ENCODE data around the gene HEXIM1.
"Not testable (repeated sequence)": the region's sequence is repeated elsewhere in the genome, so short reads cannot be mapped to it uniquely, and the experiment has no call there.

HEXIM1 gene

GRCh38 chr17:45118691-45119090, 29.6 kb upstream of the HEXIM1 start:
- H3K4me3 ChIP-seq (replicated peaks; ENCODE audit: low read depth, low read length) = no peak overlapping the region
- TF ChIP-seq, protein P1, sequence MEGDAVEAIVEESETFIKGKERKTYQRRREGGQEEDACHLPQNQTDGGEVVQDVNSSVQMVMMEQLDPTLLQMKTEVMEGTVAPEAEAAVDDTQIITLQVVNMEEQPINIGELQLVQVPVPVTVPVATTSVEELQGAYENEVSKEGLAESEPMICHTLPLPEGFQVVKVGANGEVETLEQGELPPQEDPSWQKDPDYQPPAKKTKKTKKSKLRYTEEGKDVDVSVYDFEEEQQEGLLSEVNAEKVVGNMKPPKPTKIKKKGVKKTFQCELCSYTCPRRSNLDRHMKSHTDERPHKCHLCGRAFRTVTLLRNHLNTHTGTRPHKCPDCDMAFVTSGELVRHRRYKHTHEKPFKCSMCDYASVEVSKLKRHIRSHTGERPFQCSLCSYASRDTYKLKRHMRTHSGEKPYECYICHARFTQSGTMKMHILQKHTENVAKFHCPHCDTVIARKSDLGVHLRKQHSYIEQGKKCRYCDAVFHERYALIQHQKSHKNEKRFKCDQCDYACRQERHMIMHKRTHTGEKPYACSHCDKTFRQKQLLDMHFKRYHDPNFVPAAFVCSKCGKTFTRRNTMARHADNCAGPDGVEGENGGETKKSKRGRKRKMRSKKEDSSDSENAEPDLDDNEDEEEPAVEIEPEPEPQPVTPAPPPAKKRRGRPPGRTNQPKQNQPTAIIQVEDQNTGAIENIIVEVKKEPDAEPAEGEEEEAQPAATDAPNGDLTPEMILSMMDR (IDR thresholded peaks at IDR 0.05; ENCODE audit: low read depth, low read length, missing control alignments) = no peak
- DNase-seq (ENCODE audit: extremely low read depth, low read depth) = no peak

- H3K4me3 ChIP-seq (replicated peaks; ENCODE audit: low read depth, low read length) = no peak overlapping the region
- no peak for DNase-seq (ENCODE audit: extremely low read depth, low read depth)
- TF ChIP-seq, protein P1 (IDR thresholded peaks at IDR 0.05; ENCODE audit: low read depth, low read length, missing control alignments) = no peak
These were observed 28.3 kb upstream of the HEXIM1 start for GRCh38 chr17:45119964-45120363.

- DNase-seq (ENCODE audit: extremely low read depth, low read depth) = no peak
- no peak overlapping the region for H3K4me3 ChIP-seq (replicated peaks; ENCODE audit: low read depth, low read length)
- TF ChIP-seq, protein P1 (IDR thresholded peaks at IDR 0.05; ENCODE audit: low read depth, low read length, missing control alignments) = no peak
These were observed 27.7 kb upstream of the HEXIM1 start for GRCh38 chr17:45120558-45120957.

GRCh38 chr17:45121055-45121454, 27.2 kb upstream of the HEXIM1 start:
- no peak for DNase-seq (ENCODE audit: extremely low read depth, low read depth)
- TF ChIP-seq, protein P1 (IDR thresholded peaks at IDR 0.05; ENCODE audit: low read depth, low read length, missing control alignments) = no peak
- H3K4me3 ChIP-seq (replicated peaks; ENCODE audit: low read depth, low read length) = no peak overlapping the region

DNA sequence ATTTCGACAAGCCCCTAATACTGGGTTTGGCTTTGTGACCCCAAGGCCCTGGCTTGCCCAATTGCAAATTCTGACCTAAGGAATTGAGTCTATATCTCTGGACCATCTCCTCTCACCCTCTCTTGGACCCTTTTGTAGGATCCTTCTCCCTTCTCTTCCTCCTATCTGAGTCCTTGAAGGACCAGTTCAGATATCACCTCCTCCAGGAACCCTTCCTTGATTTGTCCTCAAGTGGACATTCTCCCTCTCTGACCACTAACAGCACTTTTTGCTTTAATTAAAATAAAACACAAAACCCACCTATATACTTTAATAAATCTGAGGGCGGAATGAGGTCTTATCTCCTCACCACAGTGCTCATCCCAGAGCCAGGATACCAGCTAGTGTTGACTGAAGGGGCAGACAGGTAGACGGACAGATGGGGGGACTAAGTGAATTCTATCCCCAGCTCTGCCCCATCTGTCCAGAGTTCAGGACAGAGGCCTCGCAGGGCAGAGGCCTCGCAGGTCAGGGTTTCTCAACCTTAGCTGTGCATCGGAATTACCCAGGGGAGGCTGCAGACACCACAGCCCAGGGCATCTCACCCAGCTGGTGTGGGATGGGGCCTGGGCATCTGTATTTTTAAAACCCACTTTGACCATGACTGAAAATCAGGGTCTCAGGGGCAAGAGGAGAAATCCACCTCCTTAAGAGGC, 25.1 kb upstream of the HEXIM1 start:
- TF ChIP-seq, protein P1 (IDR thresholded peaks at IDR 0.05; ENCODE audit: low read depth, low read length, missing control alignments) = no peak
- H3K4me3 ChIP-seq (replicated peaks; ENCODE audit: low read depth, low read length) = no peak overlapping the region
- no peak for DNase-seq (ENCODE audit: extremely low read depth, low read depth)

GRCh38 chr17:45123930-45124796, 24.1 kb upstream of the HEXIM1 start:
- TF ChIP-seq, protein P1 (IDR thresholded peaks at IDR 0.05; ENCODE audit: low read depth, low read length, missing control alignments) = no peak
- DNase-seq (ENCODE audit: extremely low read depth, low read depth) = peak; percentile 88
- H3K4me3 ChIP-seq (replicated peaks; ENCODE audit: low read depth, low read length) = no peak overlapping the region

DNA sequence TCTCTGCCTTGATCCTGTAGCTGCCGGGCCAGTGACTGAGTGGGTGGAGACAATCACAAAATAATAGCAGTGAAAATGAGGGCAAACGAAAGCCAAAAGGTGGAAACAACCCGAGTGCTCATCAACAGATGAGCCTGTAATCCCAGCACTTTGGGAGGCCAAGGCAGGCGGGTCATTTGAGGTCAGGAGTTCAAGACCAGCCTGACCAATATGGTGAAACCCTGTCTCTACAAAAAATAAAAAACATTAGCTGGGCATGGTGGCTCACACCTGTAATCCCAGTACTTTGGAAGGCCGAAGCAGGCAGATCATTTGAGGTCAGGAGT, 23.5 kb upstream of the HEXIM1 start:
- H3K4me3 ChIP-seq (replicated peaks; ENCODE audit: low read depth, low read length); DNase-seq (ENCODE audit: extremely low read depth, low read depth): not testable (repeated sequence)

All from HFF-Myc (cell line).